ENCODE data around the gene LRRC56.

DNA sequence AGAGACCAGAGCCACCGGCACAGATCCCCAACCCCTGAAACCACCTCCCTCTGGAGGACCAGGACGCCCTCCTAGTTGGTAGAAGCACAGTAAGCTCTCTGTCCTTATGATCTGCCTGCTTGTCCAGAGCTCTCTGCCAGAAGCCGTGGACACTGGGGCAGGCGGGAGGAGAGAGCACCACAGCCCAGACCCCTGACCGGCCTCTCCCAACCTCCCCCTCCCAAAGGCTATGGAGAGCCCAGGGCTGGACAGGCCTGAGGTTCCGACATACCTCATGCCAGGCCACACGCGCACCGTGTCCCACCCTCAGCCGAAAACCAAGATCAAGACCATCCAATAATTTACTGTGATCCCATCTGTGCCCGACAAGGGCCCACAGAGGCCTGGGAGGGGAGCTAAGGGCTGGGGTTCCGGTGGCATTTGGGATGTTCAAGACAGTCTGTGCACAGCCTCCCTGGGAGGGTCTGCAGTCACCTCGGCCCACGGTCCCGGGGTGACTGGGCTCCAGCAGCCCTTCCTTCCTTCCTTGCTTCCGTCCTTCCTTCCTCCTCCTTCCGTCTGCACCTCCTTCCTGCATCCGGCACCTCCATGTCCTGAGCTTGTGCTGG is 5.3 kb upstream of the LRRC56 start:
- TF ChIP-seq ZNF157 (tag by site-specific recombination; IDR thresholded peaks at IDR 0.05) (no peak), CTCF (tag by site-specific recombination; IDR thresholded peaks at IDR 0.05) (no peak), ZNF549 (tag by site-specific recombination; IDR thresholded peaks at IDR 0.05) (no peak), ZNF785 (tag by site-specific recombination; IDR thresholded peaks at IDR 0.05) (no peak), ZSCAN30 (tag by site-specific recombination; IDR thresholded peaks at IDR 0.05) (no peak)

Measured in HEK293 (cell line).